Hepatocyte (in vitro differentiated cells): ENCODE results near the gene COX19.

Experiments used
- EZH2 ChIP-seq: fragments of 200-600 bp; sonication (generic); IDR thresholded peaks from 2 replicates; pipeline ENCODE4 v1.6.1; 2016; ENCODE audit warnings: antibody characterized with exemption, mild to moderate bottlenecking, borderline replicate concordance
- EZH2phosphoT487 ChIP-seq: fragments of 200-600 bp; sonication (generic); IDR thresholded peaks from one replicate; pipeline ENCODE4 v1.6.1; 2018; ENCODE audit warnings: antibody characterized with exemption, mild to moderate bottlenecking, low read depth, moderate library complexity; ENCODE audit not compliant: unreplicated experiment, severe bottlenecking
- TF ChIP-seq, protein P1 (sequence below): fragments of 200-600 bp; sonication (generic); IDR thresholded peaks from 2 replicates; pipeline ENCODE4 v1.5.1; 2016; ENCODE audit warnings: antibody characterized with exemption, mild to moderate bottlenecking; ENCODE audit not compliant: poor library complexity

DNA sequence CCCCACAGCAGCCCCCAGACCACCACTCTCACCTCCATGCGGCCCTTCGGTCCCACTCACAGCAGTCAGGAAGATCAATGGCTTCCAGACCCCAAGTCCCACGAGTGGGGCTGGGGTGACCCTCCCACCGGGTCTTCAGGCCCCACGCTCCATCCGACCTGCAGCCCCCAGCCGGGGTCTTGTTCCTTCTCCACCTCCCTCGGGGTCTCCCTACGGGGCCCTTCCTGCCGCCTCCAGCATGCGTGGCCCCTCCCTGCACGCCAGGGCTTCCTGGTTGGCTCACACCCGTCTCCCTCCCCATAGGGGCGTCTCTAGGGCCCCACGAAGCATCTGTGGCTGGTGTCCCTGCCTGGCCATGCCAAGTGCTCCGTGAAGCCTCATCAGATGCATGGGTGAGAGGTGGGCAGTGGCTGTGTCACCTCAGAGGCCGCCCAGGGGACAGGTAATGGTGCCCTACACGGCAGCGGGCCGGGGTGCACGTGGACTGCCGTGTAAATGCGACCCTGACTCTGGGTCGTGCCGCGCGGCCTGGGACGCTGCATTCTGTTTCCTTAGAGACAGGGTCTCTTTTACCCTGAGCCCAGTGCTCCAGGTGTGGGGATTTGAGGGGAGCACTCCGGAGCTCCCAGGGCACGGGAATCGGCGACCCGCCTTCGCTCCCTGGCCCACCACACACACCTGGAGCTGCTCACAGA is 40.7 kb downstream of the COX19 start:
- TF ChIP-seq, protein P1, sequence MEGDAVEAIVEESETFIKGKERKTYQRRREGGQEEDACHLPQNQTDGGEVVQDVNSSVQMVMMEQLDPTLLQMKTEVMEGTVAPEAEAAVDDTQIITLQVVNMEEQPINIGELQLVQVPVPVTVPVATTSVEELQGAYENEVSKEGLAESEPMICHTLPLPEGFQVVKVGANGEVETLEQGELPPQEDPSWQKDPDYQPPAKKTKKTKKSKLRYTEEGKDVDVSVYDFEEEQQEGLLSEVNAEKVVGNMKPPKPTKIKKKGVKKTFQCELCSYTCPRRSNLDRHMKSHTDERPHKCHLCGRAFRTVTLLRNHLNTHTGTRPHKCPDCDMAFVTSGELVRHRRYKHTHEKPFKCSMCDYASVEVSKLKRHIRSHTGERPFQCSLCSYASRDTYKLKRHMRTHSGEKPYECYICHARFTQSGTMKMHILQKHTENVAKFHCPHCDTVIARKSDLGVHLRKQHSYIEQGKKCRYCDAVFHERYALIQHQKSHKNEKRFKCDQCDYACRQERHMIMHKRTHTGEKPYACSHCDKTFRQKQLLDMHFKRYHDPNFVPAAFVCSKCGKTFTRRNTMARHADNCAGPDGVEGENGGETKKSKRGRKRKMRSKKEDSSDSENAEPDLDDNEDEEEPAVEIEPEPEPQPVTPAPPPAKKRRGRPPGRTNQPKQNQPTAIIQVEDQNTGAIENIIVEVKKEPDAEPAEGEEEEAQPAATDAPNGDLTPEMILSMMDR = no peak
- TF ChIP-seq EZH2 = no peak
- no peak for TF ChIP-seq EZH2phosphoT487
